IPS DF 19.7 (cell line): ENCODE data around the gene REEP1.

Source experiments
- DNase-seq: peaks from one replicate; pipeline ENCODE4 v3.0.0-alpha.2; 2013; ENCODE audit warnings: low read depth, low spot score

The REEP1 gene

GRCh38 chr2:86305915-86306254, 31.5 kb downstream of the REEP1 start:
- DNase-seq: no peak

DNA sequence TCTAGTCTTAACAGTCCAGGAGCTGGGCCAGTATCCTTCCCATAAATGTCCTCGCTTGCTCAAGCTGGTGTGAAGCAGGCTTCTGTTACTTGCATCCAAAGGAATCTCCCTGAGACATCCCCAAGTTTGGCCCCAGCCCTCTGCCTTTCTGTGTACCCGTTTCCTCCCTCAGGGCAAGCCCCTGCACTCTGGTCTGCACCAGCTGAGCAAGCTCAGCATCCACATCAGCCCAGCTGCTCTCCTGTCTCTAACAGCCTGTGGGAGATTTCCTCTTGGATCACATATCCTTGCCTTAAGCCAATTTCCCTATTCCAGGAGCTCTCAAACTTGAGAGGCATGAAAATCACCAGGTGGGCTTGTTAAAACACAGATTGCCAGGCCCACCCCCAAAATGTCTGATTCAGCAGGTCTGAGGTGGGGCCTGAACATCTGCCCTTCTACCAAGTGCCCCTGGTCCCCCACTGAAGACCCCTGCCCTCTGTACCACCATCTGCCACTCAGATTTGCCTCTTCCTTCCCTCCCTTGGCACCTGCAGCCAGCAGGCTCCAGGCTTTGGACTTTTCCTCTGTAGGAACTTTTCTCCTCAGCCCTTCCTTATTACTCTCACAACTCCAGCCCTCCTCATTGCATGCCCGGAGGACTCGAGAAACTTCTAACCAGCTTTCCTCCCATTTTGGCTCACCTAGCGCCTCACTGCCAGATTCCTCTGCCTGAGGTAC, 32.1 kb downstream of the REEP1 start:
- DNase-seq: no peak

DNA sequence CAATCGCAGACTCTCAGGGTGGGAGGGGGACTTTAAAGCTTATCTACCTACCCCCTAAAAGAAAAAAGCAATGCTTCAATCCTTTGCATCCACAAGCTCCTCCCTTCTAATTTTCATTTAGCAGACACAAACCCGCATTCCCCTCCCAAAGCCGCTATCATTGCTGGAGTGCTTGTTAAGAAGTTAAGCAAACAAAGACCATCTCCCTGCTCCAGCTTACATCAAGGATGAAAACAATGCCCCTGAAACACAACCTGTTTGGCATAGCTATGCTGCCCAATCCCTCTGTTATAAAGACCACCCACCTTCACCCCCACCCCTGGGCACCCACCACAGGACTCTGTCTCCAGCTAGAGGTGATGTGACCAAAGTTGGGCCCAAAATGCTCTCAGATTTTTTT, 33.0 kb downstream of the REEP1 start:
- DNase-seq: no peak

GRCh38 chr2:86302320-86302719, 35.1 kb downstream of the REEP1 start:
- DNase-seq: no peak

DNA sequence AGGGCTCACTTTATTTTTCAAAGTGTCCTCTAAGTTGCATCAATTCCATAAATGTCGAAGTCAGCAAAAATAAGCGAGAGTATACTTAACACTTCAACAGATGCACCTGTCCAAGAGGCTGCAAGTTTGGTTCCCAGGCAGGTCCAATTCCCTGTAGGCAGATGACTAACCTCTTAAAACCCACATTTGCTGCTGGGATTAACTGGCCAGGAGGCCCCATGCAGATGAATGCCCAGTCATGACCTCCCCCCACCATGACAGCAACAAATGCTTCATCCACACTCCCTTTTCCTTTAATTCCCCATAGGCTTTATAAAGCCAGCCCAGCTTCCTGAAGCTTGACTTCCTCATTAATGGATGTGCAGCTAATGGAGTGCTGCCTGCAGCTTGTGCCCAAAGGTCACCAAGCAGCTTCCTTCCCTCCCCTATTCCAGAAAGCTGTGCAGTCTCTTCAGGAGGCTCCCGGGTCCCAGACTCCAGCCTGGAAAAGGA, 35.7 kb downstream of the REEP1 start:
- no peak for DNase-seq

GRCh38 chr2:86301009-86301408, 36.4 kb downstream of the REEP1 start:
- DNase-seq: no peak

DNA sequence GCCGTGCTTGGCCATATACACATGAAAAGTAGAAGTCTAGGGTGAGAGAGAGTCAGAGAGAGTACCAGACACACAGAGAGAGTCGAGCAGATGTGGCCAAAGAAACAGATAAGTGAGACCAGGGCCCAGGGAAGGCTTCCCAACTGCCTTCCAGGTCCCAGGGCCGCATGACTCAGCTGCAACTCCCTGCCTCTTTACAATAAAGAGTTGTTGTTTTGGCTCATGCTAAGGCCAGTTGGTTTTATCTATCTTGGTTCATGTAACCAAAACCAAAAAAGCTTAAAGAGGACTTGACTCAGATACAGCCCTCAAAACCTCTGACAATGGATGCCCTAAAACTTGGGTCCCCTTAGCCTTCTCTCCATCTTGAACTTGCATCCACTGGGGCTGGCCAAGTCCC, 36.9 kb downstream of the REEP1 start:
- no peak for DNase-seq

DNA sequence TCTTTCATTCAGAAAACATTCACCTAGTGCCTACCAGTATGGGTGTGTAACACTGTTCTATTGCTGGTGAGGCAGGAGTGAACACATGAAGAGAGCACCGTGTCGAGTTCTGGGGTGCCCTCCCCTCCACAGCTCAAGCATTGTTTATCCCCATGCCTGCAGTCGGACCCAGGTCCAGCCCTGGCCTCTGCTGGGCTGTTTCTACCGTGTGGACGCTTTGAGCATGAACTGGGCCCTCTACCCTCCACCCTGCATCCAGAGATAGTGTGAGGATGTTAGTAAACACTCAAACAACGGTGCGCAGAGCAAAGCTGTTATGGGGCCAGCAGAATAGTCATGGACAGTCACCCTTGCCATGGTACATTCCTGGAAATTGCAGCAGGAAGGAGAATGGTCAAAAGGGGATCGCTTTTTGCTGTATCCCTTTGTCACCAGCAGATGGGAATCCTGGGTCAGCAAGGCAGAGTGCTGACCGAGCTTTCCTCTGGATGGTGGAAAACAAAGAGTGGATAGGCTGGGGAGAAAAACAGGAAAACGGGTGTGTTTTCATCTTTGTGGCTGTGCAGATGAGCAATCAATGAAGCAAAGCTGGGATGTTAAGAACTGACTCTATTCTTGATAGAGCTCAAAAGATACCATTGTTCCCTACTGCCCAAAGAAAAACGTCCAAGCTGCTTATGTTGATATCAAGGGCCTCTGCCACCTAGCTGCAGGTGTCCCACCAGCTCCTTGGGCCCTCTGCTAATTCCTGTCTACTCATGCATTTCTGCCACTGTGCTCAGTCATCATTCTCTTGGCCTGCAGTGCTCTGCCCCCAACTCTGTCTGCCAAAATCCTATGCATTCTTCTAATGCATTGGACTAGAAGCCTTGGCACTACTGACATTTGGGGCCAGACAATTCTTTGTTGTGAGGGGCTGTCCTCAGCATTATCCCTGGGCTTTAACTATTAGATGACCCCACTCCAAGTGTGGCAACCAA, 38.7 kb downstream of the REEP1 start:
- DNase-seq: peak; percentile 12

GRCh38 chr2:86297382-86298147, 39.9 kb downstream of the REEP1 start:
- DNase-seq: peak; percentile 7

DNA sequence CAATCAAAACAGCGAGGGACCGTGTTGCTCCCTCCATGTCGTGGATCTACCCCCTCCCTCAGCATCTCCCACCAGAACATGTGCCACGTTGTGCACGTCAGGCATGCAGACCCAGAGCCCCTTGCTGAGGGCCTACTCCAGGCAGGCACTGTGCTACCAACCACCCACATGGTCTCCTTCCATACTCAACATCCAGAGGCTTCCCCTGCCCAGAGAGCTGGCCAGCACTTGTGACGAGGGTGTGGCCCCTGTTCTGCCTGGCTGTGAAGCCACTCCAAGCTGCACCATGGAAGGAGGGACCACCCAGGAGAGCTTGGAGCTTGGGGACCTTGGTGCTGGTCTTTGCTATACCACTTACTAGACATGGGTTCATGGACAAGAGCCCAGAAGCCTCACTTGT, 40.5 kb downstream of the REEP1 start:
- no peak for DNase-seq

- DNase-seq: no peak
Observed at GRCh38 chr2:86295066-86295465, 42.4 kb downstream of the REEP1 start.

GRCh38 chr2:86293612-86294011, 43.8 kb downstream of the REEP1 start:
- no peak for DNase-seq

DNA sequence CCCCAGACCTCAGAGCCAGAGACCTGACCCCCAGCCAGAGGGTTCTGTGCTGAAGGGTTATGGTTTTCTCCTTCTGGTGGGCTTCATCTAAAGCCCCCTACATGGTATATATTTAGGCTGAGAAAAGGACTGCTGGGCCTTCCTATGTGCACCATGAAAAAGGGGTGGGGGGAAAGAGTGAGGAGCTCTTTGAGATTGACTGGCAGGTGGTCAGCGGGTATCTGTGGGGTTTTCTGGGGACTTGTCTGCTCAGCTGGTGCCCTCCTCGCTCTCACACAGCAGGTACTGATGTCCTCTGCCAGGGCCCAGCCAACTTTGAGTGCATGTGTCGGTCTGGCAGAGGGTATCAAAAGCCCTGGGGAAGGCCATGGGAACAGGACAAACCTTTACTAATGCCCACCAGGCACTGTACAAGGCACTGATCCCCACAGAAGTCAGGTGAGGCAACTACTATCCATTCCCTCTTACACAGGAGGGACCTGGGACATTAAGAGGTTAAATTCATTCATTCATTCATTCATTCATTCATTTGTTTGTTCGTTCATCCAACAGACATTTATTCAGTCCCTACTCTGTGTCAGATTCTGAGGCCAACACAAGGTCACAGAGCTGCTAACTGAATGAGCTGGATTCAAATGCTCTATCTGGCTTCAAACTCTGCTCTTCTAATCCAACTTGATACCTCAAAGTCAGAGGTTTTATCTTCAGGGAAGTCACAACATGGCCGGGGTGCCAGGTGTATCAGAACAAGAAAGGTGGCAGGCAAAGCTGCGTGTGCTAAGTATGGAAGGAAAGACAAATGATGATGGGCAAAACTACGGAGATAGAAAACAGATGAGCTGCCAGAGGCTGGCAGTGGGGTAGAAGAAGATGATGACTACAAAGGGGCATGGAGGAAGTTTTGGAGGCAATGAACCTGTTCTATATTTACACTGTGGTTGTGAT, 44.6 kb downstream of the REEP1 start:
- DNase-seq: no peak

DNA sequence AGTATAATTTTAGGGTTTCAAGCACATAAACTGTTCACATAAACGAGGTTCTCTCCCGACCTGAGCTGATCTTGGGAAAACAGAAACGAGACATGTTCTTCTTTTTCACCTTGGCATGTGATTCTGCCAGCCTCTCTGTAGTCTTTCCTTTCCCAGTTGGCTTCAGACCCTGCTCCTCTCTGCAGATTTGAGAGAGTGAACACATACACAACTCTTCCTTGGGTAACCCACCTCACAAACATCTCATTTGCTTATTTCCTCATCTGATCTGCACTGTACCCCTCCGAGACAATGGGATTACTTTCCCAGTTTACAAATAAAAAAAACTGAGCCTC, 46.1 kb downstream of the REEP1 start:
- no peak for DNase-seq

GRCh38 chr2:86290596-86291327, 46.7 kb downstream of the REEP1 start:
- no peak for DNase-seq

GRCh38 chr2:86286516-86286915, 50.9 kb downstream of the REEP1 start:
- DNase-seq: no peak

- DNase-seq: no peak
Observed at GRCh38 chr2:86285981-86286380, 51.4 kb downstream of the REEP1 start.

- no peak for DNase-seq
Observed at GRCh38 chr2:86285571-86285970, 51.9 kb downstream of the REEP1 start.

GRCh38 chr2:86284987-86285386, 52.4 kb downstream of the REEP1 start:
- no peak for DNase-seq

- no peak for DNase-seq
Observed at GRCh38 chr2:86284401-86284841, 53.0 kb downstream of the REEP1 start.
